H1 (cell line): ENCODE measurements around the gene DYNLT1.

Source experiments
- BCL11A ChIP-seq, 2 experiments: IDR thresholded peaks; one replicate each; pipeline ENCODE4 v1.6.1; 2011; ENCODE audit warnings: low read depth in 2 of 2, low read length in 2 of 2, mild to moderate bottlenecking in 2 of 2
- POLR2A ChIP-seq, 2 experiments: IDR thresholded peaks; 1 replicate in 1 of 2; 2 replicates in 1 of 2; pipeline ENCODE4 v1.6.1; 2011; ENCODE audit warnings: low read depth in 2 of 2, low read length in 2 of 2, mild to moderate bottlenecking in 2 of 2; ENCODE audit errors: control extremely low read depth in 1 of 2
- POLR2AphosphoS5 ChIP-seq: IDR thresholded peaks from 2 replicates; pipeline ENCODE4 v1.6.1; 2011; ENCODE audit warnings: low read depth, low read length
- SIRT6 ChIP-seq: IDR thresholded peaks from one replicate; pipeline ENCODE4 v1.7.1; 2012; ENCODE audit warnings: low read length, inconsistent platforms
- SIX5 ChIP-seq: IDR thresholded peaks from 2 replicates; pipeline ENCODE4 v1.6.1; 2011; ENCODE audit warnings: mild to moderate bottlenecking, low read depth, low read length

DNA sequence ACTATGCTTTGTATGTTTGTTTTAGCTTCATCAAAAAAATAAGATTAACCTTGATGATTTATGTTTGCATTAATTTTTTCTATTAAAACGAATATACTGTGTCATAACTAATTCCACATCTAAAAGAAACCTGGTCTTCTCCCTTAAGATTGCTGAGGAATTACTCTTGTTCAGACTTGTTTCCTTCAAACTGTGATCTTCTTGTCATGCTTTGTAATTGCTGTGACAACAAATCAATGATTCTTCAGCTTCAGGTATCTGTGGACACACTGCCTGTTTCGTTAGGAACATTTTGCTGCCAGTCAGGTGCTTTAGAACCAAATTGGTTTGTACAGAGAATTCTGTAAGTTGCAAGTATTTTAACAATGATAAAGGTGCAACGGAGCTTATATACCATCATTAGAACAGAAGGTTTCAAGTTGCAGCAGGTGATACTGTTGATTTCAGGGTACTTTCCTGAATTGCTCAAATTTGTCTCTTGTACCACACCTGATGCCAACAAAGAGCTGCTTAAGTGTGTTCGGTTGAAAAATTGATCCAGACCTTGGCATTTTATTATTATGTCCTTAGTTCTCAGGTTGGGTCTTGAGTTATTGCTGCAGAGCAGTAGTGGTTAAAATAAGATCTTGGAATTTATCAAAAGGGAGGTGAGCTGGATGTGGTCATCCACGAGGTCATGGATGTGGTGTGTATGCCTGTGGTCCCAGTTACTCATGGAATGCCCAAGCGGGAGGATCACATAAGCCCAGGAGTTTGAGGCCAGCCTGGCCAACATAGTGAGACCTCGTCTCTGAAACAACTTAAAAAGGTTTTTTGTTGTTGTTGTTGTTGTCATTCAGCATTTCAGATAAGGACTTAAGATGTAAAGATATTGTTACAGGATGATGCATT is 24.8 kb upstream of the DYNLT1 start:
- TF ChIP-seq SIRT6 (no peak), SIX5 (no peak), BCL11A (IDR thresholded peaks at IDR 0.05; ENCODE audit: low read depth in 2 of 2, low read length in 2 of 2) (no peak), POLR2A (IDR thresholded peaks at IDR 0.05; ENCODE audit: control extremely low read depth in 1 of 2, low read depth in 2 of 2, low read length in 2 of 2) (no peak), POLR2AphosphoS5 (no peak)
